GM19193 (cell line): ENCODE data around the gene TUBA4B.

Experiments
- POLR2A ChIP-seq: IDR thresholded peaks from 4 replicates; pipeline ENCODE4 v1.6.1; 2011; ENCODE audit not compliant: insufficient read depth, insufficient read length; ENCODE audit errors: extremely low read depth

Gene TUBA4B

GRCh38 chr2:219228041-219228910, 24.8 kb upstream of the TUBA4B start:
- TF ChIP-seq POLR2A: no peak

- TF ChIP-seq POLR2A: no peak
Observed at GRCh38 chr2:219228911-219229304, 24.1 kb upstream of the TUBA4B start.

- peak; percentile 88 for TF ChIP-seq POLR2A
Observed at GRCh38 chr2:219229305-219230058, 23.6 kb upstream of the TUBA4B start, which contains the start of the genes ANKZF1 and ATG9A. ANKZF1 (plus strand) TSS chr2:219229806; CDS start chr2:219230258, 452 bp downstream. ATG9A (minus strand) TSS chr2:219229636; CDS start chr2:219228024, 1,612 bp downstream.

- TF ChIP-seq POLR2A: no peak
Observed at GRCh38 chr2:219230059-219230540, 22.9 kb upstream of the TUBA4B start.

GRCh38 chr2:219234331-219234730, 18.7 kb upstream of the TUBA4B start:
- no peak for TF ChIP-seq POLR2A

GRCh38 chr2:219243291-219243761, 9.7 kb upstream of the TUBA4B start:
- no peak for TF ChIP-seq POLR2A

GRCh38 chr2:219244789-219245147, 8.3 kb upstream of the TUBA4B start:
- TF ChIP-seq POLR2A: no peak

- TF ChIP-seq POLR2A: peak; percentile 87
Observed at GRCh38 chr2:219245148-219245898, 7.7 kb upstream of the TUBA4B start, which contains the start of the genes GLB1L and STK16. GLB1L (minus strand) TSS chr2:219245444; CDS start chr2:219243573, 1,871 bp downstream. STK16 (plus strand) TSS chr2:219245479; CDS start chr2:219246000, 521 bp downstream.

- no peak for TF ChIP-seq POLR2A
Observed at GRCh38 chr2:219245899-219246230, 7.2 kb upstream of the TUBA4B start.

- TF ChIP-seq POLR2A: no peak
Observed at GRCh38 chr2:219246559-219246958, 6.5 kb upstream of the TUBA4B start.

- TF ChIP-seq POLR2A: no peak
Observed at GRCh38 chr2:219247678-219248642, 5.1 kb upstream of the TUBA4B start.

- no peak for TF ChIP-seq POLR2A
Observed at GRCh38 chr2:219248845-219249202, 4.2 kb upstream of the TUBA4B start.

- peak; percentile 37 for TF ChIP-seq POLR2A
Observed at GRCh38 chr2:219249203-219249980, 3.7 kb upstream of the TUBA4B start.

GRCh38 chr2:219250049-219250781, 2.8 kb upstream of the TUBA4B start:
- no peak for TF ChIP-seq POLR2A
